22Rv1 (cell line): Measurements from ENCODE around the gene PRSS8.
"Not testable (repeated sequence)": the region's sequence is repeated elsewhere in the genome, so short reads cannot be mapped to it uniquely, and the experiment has no call there.

Source experiments
- H3K27ac ChIP-seq: fragments of 450-650 bp; 2 replicates; pipeline ENCODE4 v1.5.1; 2017
- CTCF ChIP-seq: fragments of 450-650 bp; IDR thresholded peaks from 2 replicates; pipeline ENCODE4 v1.5.1; 2017; ENCODE audit warnings: mild to moderate bottlenecking
- ZFX ChIP-seq: fragments of 450-650 bp; IDR thresholded peaks from 2 replicates; pipeline ENCODE4 v1.6.1; 2017; ENCODE audit warnings: antibody characterized with exemption, borderline replicate concordance

The PRSS8 gene

GRCh38 chr16:31142109-31143010, 6.8 kb upstream of the PRSS8 start:
- peak overlapping the region; percentile 81 for H3K27ac ChIP-seq
- TF ChIP-seq ZFX (no peak), CTCF (peak; percentile 98)

- H3K27ac ChIP-seq = peak overlapping the region; percentile 81
- TF ChIP-seq ZFX (no peak), CTCF (no peak)
Measured at GRCh38 chr16:31141489-31142108, 6.1 kb upstream of the PRSS8 start.

- H3K27ac ChIP-seq = peak overlapping the region; percentile 81
Measured at GRCh38 chr16:31141071-31141469, 5.5 kb upstream of the PRSS8 start.

GRCh38 chr16:31138621-31139578, 3.4 kb upstream of the PRSS8 start:
- no peak overlapping the region for H3K27ac ChIP-seq
- TF ChIP-seq ZFX = no peak
- no peak for TF ChIP-seq CTCF

GRCh38 chr16:31136822-31137499, 1.4 kb upstream of the PRSS8 start:
- not testable (repeated sequence) for H3K27ac ChIP-seq

GRCh38 chr16:31136287-31136662, 748 bp upstream of the PRSS8 start:
- peak overlapping the region; percentile 42; the same call in 1 of the 2 replicates for H3K27ac ChIP-seq
- TF ChIP-seq ZFX (no peak), CTCF (no peak)

- peak overlapping the region; percentile 42 for H3K27ac ChIP-seq
- no peak for TF ChIP-seq CTCF
- no peak for TF ChIP-seq ZFX
Measured at GRCh38 chr16:31134625-31135534, 647 bp downstream of the PRSS8 start.
